ENCODE data around the gene SMARCD2. TPM values are rescaled to one million over a fixed set of nuclear protein-coding genes. Genes with fewer than 3 reads are reported as not detected.
A peak's percentile ranks its signal among the peaks of the same experiment; 100 is the strongest.

SMARCD2 gene
- polyA plus RNA-seq, 1 donor from 2014 or later, result 33.2 TPM

DNA sequence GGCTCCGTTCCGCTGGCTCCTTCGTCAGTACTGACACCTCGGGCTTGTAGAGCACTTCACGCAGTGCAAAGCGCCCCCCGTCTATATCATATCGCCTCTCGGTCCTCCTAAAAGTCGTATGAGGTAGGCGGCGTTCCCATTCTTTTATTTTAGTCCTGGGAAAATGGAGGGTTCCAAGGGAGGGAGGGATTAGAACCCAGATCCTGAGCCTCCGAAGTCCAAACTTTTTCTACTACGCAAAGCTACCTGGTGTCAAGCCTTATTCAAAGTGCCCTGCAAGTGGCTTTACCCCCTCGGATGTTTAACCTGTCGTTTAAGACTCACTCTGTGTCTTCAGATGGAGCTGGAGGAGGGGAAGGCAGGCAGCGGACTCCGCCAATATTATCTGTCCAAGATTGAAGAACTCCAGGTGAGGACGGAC lies 14.7 kb downstream of the SMARCD2 start:
- Histone ChIP-seq H3K27me3 (ENCODE audit: insufficient read depth, low read depth, low read length) (no peaks in the 10 kb centered on the region), H3K4me2 (ENCODE audit: low read length) (peak overlapping the region; percentile 100), H3K79me2 (replicated peaks; ENCODE audit: insufficient read depth, low read length) (peaks cover 26% of the 10 kb centered on the region), H3K27ac (ENCODE audit: low read length) (peak overlapping the region; percentile 93), H3K9ac (ENCODE audit: low read length) (peak overlapping the region; percentile 90), H3K9me3 (ENCODE audit: low read length) (no peaks in the 10 kb centered on the region), H2AFZ (ENCODE audit: low read depth, low read length) (peak overlapping the region; percentile 79), H4K20me1 (ENCODE audit: insufficient read depth) (no peaks in the 10 kb centered on the region), H3K36me3 (ENCODE audit: insufficient read depth, low read length) (no peaks in the 10 kb centered on the region), H3K9me2 (ENCODE audit: insufficient read depth, low read length) (no peaks in the 10 kb centered on the region), H3K4me3 (ENCODE audit: low read length) (peak overlapping the region; percentile 90), H3F3A (ENCODE audit: insufficient read depth, low read length, poor library complexity, severe bottlenecking) (peaks cover 4% of the 10 kb centered on the region)
- no peak for TF ChIP-seq RAD21 (conservative IDR thresholded peaks at IDR 0.05)
- TF ChIP-seq TAF1 (IDR thresholded peaks at IDR 0.05; ENCODE audit: low read depth), result no peak
- TF ChIP-seq CTCF (IDR thresholded peaks at IDR 0.05; ENCODE audit: poor library complexity, severe bottlenecking), result peak; percentile 7

DNA sequence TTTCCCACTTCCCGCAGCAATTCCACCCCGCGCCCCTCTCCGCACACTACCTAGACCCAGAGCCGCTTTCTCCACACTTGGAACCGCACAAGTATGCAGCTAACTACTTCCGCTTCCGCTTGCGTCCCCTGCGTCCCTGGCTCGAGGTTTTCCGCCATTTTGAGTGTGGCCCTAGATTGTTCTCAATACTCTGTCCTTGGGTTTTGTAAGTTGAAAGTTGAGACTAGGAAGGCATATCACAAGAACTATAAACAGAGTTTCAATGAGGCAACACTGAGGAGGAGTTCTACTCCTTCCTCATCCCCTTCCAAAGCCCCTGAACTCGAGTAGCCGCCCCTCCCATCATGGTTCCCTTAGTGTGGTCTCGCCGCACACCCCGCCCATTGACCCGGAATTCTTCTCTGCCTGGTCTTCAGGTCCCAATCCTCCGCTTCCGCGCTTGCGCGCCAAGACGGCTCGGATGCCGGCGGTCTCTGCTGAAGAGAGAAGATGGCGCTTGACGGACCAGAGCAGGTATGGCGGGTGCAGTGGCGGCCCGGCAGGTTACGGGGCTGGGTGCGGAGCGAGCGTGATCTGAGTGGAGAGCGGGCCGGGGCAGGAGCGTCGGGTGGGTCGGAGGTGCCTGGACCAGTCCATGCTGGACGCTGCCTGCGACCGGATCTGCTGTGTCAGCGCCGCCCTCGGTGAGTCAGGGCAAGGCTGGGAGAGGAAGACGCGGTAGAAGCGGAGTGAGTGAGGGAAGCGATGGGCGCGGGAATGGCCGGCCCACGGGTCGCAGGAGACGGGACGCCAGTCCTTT lies 15.3 kb downstream of the SMARCD2 start, which contains the start of the genes FTSJ3 and PSMC5:
Gene FTSJ3, minus strand, starts transcription at position 662 of the 799 bp plus-strand sequence. CDS start 761 bp downstream, outside the sequence.
Gene PSMC5, plus strand, starts transcription at position 430 of the 799 bp plus-strand sequence. Its CDS starts 60 bp downstream, at position 490.
- no peaks in the 10 kb centered on the region for H3K9me2 ChIP-seq (ENCODE audit: insufficient read depth, low read length)
- H3K4me3 ChIP-seq (ENCODE audit: low read length), result peak within 1 kb of the TSS; percentile 90
- H3F3A ChIP-seq (ENCODE audit: insufficient read depth, low read length, poor library complexity, severe bottlenecking), result peaks cover 4% of the 10 kb centered on the region
- TF ChIP-seq SMC3 (conservative IDR thresholded peaks at IDR 0.05; ENCODE audit: poor library complexity) (peak; percentile 33), POLR2AphosphoS5 (IDR thresholded peaks at IDR 0.05) (peak; percentile 96), TAF1 (IDR thresholded peaks at IDR 0.05; ENCODE audit: low read depth) (peak; percentile 71), EP300 (conservative IDR thresholded peaks at IDR 0.05; ENCODE audit: poor library complexity, severe bottlenecking) (peak; percentile 29), REST (IDR thresholded peaks at IDR 0.05; ENCODE audit: borderline replicate concordance) (peak; percentile 84), RAD21 (conservative IDR thresholded peaks at IDR 0.05) (peak; percentile 27), MXI1 (conservative IDR thresholded peaks at IDR 0.05; ENCODE audit: poor library complexity, severe bottlenecking) (peak; percentile 78), CTCF (IDR thresholded peaks at IDR 0.05; ENCODE audit: poor library complexity, severe bottlenecking) (peak; percentile 93), EZH2 (IDR thresholded peaks at IDR 0.05; ENCODE audit: borderline replicate concordance, insufficient read depth, low read length, poor library complexity, severe bottlenecking) (no peak)
- H3K9me3 ChIP-seq (ENCODE audit: low read length), result no peaks in the 10 kb centered on the region
- H3K4me2 ChIP-seq (ENCODE audit: low read length), result peak within 1 kb of the TSS; percentile 100
- peaks cover 26% of the 10 kb centered on the region for H3K79me2 ChIP-seq (replicated peaks; ENCODE audit: insufficient read depth, low read length)
- H4K20me1 ChIP-seq (ENCODE audit: insufficient read depth), result no peaks in the 10 kb centered on the region
- H3K36me3 ChIP-seq (ENCODE audit: insufficient read depth, low read length), result no peaks in the 10 kb centered on the region
- peak within 1 kb of the TSS; percentile 90 for H3K9ac ChIP-seq (ENCODE audit: low read length)
- H3K27me3 ChIP-seq (ENCODE audit: insufficient read depth, low read depth, low read length), result no peaks in the 10 kb centered on the region
- H2AFZ ChIP-seq (ENCODE audit: low read depth, low read length), result peak within 1 kb of the TSS; percentile 79
- peak within 1 kb of the TSS; percentile 93 for H3K27ac ChIP-seq (ENCODE audit: low read length)

Data from neural cell (in vitro differentiated cells).